Measurements from ENCODE around the gene GFM2.
"Not testable (repeated sequence)": the region's sequence is repeated elsewhere in the genome, so short reads cannot be mapped to it uniquely, and the experiment has no call there.

GFM2 gene

GRCh38 chr5:74766849-74767578 is at the start of gene GFM2, which contains the start of gene NSA2:
GFM2 (minus strand) TSS chr5:74767117; CDS start chr5:74763742, 3,375 bp downstream.
NSA2 (plus strand) TSS chr5:74767249; CDS start chr5:74767361, 112 bp downstream.
- peak; percentile 77 for DNase-seq (ENCODE audit: low spot score)
- in situ Hi-C loops (cut with MboI; ENCODE audit: low pct_unique_long_range_greater_than_20kb, low sequenced_read_pairs, unreplicated experiment), result loop anchor here (25.0 kb wide), 1 partner anchor 145 kb away; no protein-coding TSS in a partner anchor
- TF ChIP-seq CTCF (IDR thresholded peaks at IDR 0.05; ENCODE audit: extremely low read depth, insufficient read depth, missing control alignments), result no peak

- in situ Hi-C loops (cut with MboI; ENCODE audit: low pct_unique_long_range_greater_than_20kb, low sequenced_read_pairs, unreplicated experiment), result no loop called here
- TF ChIP-seq CTCF (IDR thresholded peaks at IDR 0.05; ENCODE audit: extremely low read depth, insufficient read depth, missing control alignments), result no peak
- no peak for DNase-seq (ENCODE audit: low spot score)
Measured at GRCh38 chr5:74810915-74811314, 44.0 kb upstream of the GFM2 start.

GRCh38 chr5:74801941-74802340 is 35.0 kb upstream of the GFM2 start:
- in situ Hi-C loops (cut with MboI; ENCODE audit: low pct_unique_long_range_greater_than_20kb, low sequenced_read_pairs, unreplicated experiment), result no loop called here
- no peak for DNase-seq (ENCODE audit: low spot score)
- TF ChIP-seq CTCF (IDR thresholded peaks at IDR 0.05; ENCODE audit: extremely low read depth, insufficient read depth, missing control alignments), result no peak

- DNase-seq (ENCODE audit: low spot score), result no peak
- TF ChIP-seq CTCF (IDR thresholded peaks at IDR 0.05; ENCODE audit: extremely low read depth, insufficient read depth, missing control alignments), result no peak
- in situ Hi-C loops (cut with MboI; ENCODE audit: low pct_unique_long_range_greater_than_20kb, low sequenced_read_pairs, unreplicated experiment), result no loop called here
Measured at GRCh38 chr5:74801197-74801596, 34.3 kb upstream of the GFM2 start.

GRCh38 chr5:74798977-74799911 is 32.3 kb upstream of the GFM2 start:
- no peak for TF ChIP-seq CTCF (IDR thresholded peaks at IDR 0.05; ENCODE audit: extremely low read depth, insufficient read depth, missing control alignments)
- in situ Hi-C loops (cut with MboI; ENCODE audit: low pct_unique_long_range_greater_than_20kb, low sequenced_read_pairs, unreplicated experiment), result no loop called here
- no peak for DNase-seq (ENCODE audit: low spot score)

- DNase-seq (ENCODE audit: low spot score); in situ Hi-C loops (cut with MboI; ENCODE audit: low pct_unique_long_range_greater_than_20kb, low sequenced_read_pairs, unreplicated experiment): not testable (repeated sequence)
Measured at GRCh38 chr5:74791669-74792068, 24.8 kb upstream of the GFM2 start.
